GM12878 (cell line): Measurements from ENCODE around the gene EEF1G. TPM values are rescaled to one million over a fixed set of nuclear protein-coding genes. Genes with fewer than 3 reads are reported as not detected.
A peak's percentile ranks its signal among the peaks of the same experiment; 100 is the strongest.

Experiments
- ATF3 ChIP-seq: IDR thresholded peaks from 2 replicates; pipeline ENCODE4 v1.6.1; 2011; ENCODE audit warnings: low read depth, mild to moderate bottlenecking, low read length, moderate library complexity, borderline replicate concordance; ENCODE audit errors: extremely low read depth
- CUX1 ChIP-seq: IDR thresholded peaks from 2 replicates; pipeline ENCODE4 v1.6.1; 2012; ENCODE audit warnings: improper control_type of control experiment, low read depth, low read length; ENCODE audit not compliant: insufficient replicate concordance
- HCFC1 ChIP-seq: fragments of 150-350 bp; IDR thresholded peaks from 2 replicates; pipeline ENCODE4 v1.6.1; 2014; ENCODE audit warnings: low read length
- TAF1 ChIP-seq: IDR thresholded peaks from 2 replicates; pipeline ENCODE4 v1.6.1; 2011; ENCODE audit warnings: mild to moderate bottlenecking, low read depth, low read length, borderline replicate concordance
- ZBED1 ChIP-seq: IDR thresholded peaks from 2 replicates; pipeline ENCODE4 v1.6.1; 2016; ENCODE audit warnings: borderline replicate concordance
- ZNF217 ChIP-seq: fragments of 450-650 bp; IDR thresholded peaks from 2 replicates; pipeline ENCODE4 v1.6.1; 2017; ENCODE audit warnings: antibody characterized with exemption, mild to moderate bottlenecking
- polyA plus RNA-seq, 11 experiments: library from polyadenylated mRNA; depleted of rRNA in 4 of 11; unstranded in 6 of 11; stranded (reverse) in 5 of 11; fragments of >200 nt; fragmentation: Nextera tagmentation in 4 of 11; fragmentation: Illumina TruSeq in 1 of 11; extraction: Ambion mirVana in 4 of 11; extraction: Trizol in 1 of 11; gene quantifications; 1 replicate in 1 of 11; 2 replicates in 10 of 11; pipeline versions ENCODE4 v1.2.1 to v1.2.3, GENCODE V29; 2011 to 2016; ENCODE audit warnings: inconsistent platforms in 2 of 11, missing spikeins in 2 of 11, low read depth in 1 of 11
- total RNA-seq, 4 experiments: library from RNA; depleted of rRNA in 3 of 4; stranded (reverse); fragments of >200 nt in 3 of 4; fragmentation: Illumina TruSeq in 1 of 4; extraction: Trizol in 1 of 4; gene quantifications; 2 replicates each; pipeline versions ENCODE4 v1.2.1 to v1.2.3, GENCODE V29; 2013 to 2021

The EEF1G gene
- total and polyA plus RNA-seq, 10 of the 15 experiments (the other 5 are each of a cell fraction or from before 2014, with no cell fraction given) = 850 to 2,739 (median 2,277) TPM

GRCh38 chr11:62621567-62622470 lies 48.1 kb upstream of the EEF1G start, which contains the start of gene B3GAT3 (continued):
- TF ChIP-seq TAF1 (peak; percentile 52; the same call in 1 of the 2 replicates), ATF3 (no peak), ZBED1 (peak; percentile 32; the same call in 1 of the 2 replicates), HCFC1 (peak; percentile 70), ZNF217 (no peak), CUX1 (no peak)
